AG09309 (cell line): Measurements from ENCODE around the gene CLCN3.

Source experiments
- DNase-seq: peaks from one replicate; pipeline ENCODE4 v3.0.0-alpha.2; 2010; ENCODE audit warnings: low read depth
- H3K4me3 ChIP-seq: 2 replicates; pipeline ENCODE4 v1.5.1; 2011; ENCODE audit warnings: mild to moderate bottlenecking, low read depth, low read length, moderate library complexity; ENCODE audit not compliant: control insufficient read depth
- CTCF ChIP-seq: IDR thresholded peaks from 2 replicates; pipeline ENCODE4 v1.5.1; 2011; ENCODE audit warnings: mild to moderate bottlenecking, low read depth, low read length, inconsistent platforms; ENCODE audit not compliant: insufficient read depth, control insufficient read depth; ENCODE audit errors: missing control alignments

The CLCN3 gene

GRCh38 chr4:169745291-169745690 lies 124.9 kb downstream of the CLCN3 start:
- no peak for TF ChIP-seq CTCF
- no peak overlapping the region for H3K4me3 ChIP-seq
- peak; percentile 24 for DNase-seq

- peak overlapping the region; percentile 82 for H3K4me3 ChIP-seq
- no peak for DNase-seq
- TF ChIP-seq CTCF: no peak
Observed at GRCh38 chr4:169756971-169757574, 136.7 kb downstream of the CLCN3 start.

GRCh38 chr4:169757575-169758184 lies 137.3 kb downstream of the CLCN3 start, which contains the start of gene HPF1:
Gene HPF1 (minus strand): TSS chr4:169757944. CDS start chr4:169757877, 67 bp downstream.
- H3K4me3 ChIP-seq: peak within 1 kb of the TSS; percentile 82
- TF ChIP-seq CTCF: no peak
- DNase-seq: peak; percentile 25

GRCh38 chr4:169758401-169758962 lies 138.1 kb downstream of the CLCN3 start:
- no peak for TF ChIP-seq CTCF
- no peak for DNase-seq
- H3K4me3 ChIP-seq: peak overlapping the region; percentile 82

- H3K4me3 ChIP-seq: no peak overlapping the region
- no peak for DNase-seq
- TF ChIP-seq CTCF: no peak
Observed at GRCh38 chr4:169761846-169762245, 141.5 kb downstream of the CLCN3 start.

GRCh38 chr4:169765835-169766234 lies 145.5 kb downstream of the CLCN3 start:
- TF ChIP-seq CTCF: no peak
- no peak for DNase-seq

More at GRCh38 chr4:169765835-169766234, 145.5 kb downstream of the CLCN3 start:
- H3K4me3 ChIP-seq: no peak overlapping the region
